Suprapubic skin (tissue), 4 donors: ENCODE measurements around the gene ALDH1A1. TPM values are rescaled to one million over a fixed set of nuclear protein-coding genes. Genes with fewer than 3 reads are reported as not detected.

ENCODE experiments used
- DNase-seq, 2 donors: peaks; one replicate each; pipeline ENCODE4 v3.0.0-alpha.2; 2019; ENCODE audit warnings: low spot score in 2 of 2
- H3K27ac ChIP-seq: fragments of 200-600 bp; sonication (generic); one replicate; pipeline ENCODE4 v1.5.1; 2019
- H3K27me3 ChIP-seq: fragments of 200-600 bp; sonication (generic); one replicate; pipeline ENCODE4 v1.5.1; 2019
- H3K36me3 ChIP-seq: fragments of 200-600 bp; sonication (generic); one replicate; pipeline ENCODE4 v1.5.1; 2019
- H3K4me1 ChIP-seq: fragments of 200-600 bp; sonication (generic); one replicate; pipeline ENCODE4 v1.5.1; 2019
- H3K4me3 ChIP-seq: fragments of 200-600 bp; sonication (generic); one replicate; pipeline ENCODE4 v1.5.1; 2019; ENCODE audit warnings: mild to moderate bottlenecking
- H3K9me3 ChIP-seq: fragments of 200-600 bp; sonication (generic); one replicate; pipeline ENCODE4 v1.5.1; 2019
- EP300 ChIP-seq: sonication (generic); formaldehyde crosslinking; IDR thresholded peaks from one replicate; pipeline ENCODE4 v1.6.1; 2017; ENCODE audit warnings: antibody characterized with exemption
- POLR2A ChIP-seq, 2 donors: fragments of 450-650 bp; IDR thresholded peaks; one replicate each; pipeline ENCODE4 v1.6.1; 2017; ENCODE audit warnings: antibody characterized with exemption in 2 of 2, mild to moderate bottlenecking in 2 of 2, moderate library complexity in 2 of 2
- POLR2AphosphoS5 ChIP-seq, 3 donors: sonication (generic); formaldehyde crosslinking; IDR thresholded peaks; one replicate each; pipeline ENCODE4 v1.6.1; 2017; ENCODE audit warnings: antibody characterized with exemption in 3 of 3
- WGBS: methylation state at CpG from one replicate; pipeline ENCODE4 v1.1.5; 2018; 5-methylcytosine and 5-hydroxymethylcytosine counted together
- total RNA-seq, 4 donors: library from RNA; depleted of rRNA; stranded (reverse); fragments of >200 nt; gene quantifications; one replicate each; pipeline ENCODE4 v1.1.0, GENCODE V29; 2016
- TF ChIP-seq, protein P1 (sequence below), 2 donors: fragments of 200-600 bp in 1 of 2; fragments of 450-650 bp in 1 of 2; sonication (generic) in 1 of 2; IDR thresholded peaks; one replicate each; pipeline ENCODE4 v1.5.1; 2016 to 2019; ENCODE audit warnings: antibody characterized with exemption in 2 of 2, mild to moderate bottlenecking in 1 of 2, moderate library complexity in 1 of 2

Gene ALDH1A1
- total RNA-seq, 4 donors from 2014 or later: 7.7 to 19.2 (median 11.2) TPM

DNA sequence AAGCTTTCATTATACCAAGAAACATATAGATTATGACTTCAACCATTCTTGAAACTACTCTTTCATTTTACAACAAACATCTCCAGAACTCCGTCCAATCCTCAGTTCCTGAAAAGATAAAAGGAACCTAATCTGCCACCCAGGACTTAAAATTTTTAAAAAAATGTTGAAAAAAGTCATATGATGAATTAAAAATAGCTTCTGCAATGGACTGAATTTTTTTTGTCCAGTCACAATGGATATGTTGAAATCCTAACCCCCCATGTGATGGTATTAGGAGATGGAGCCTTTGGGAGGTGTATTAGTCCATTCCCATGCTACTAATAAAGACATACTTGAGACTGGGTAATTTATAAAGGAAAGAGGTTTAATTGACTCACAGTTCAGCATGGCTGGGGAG, 2.7 kb upstream of the ALDH1A1 start:
- 88% methylated on average over 1 of the region's 1 CpG for WGBS

DNA sequence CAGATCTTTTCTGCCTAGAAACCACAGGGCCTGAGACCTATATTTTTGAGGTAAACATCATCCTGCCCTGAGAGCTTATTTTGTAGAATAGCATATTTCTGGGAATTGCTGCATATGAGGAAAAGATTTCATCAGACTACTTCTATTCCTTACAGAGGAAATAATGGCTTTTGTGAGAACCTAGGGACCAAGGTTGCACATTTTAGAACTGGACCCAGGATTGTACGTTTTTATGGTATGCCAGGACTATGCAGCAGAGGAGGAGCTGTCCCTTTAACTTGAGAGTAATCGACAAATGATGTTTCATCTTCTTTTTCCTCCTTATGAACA, 2.2 kb upstream of the ALDH1A1 start:
- Histone ChIP-seq H3K27me3 (no peaks in the 10 kb centered on the region), H3K27ac (peak overlapping the region; percentile 22), H3K36me3 (no peaks in the 10 kb centered on the region), H3K9me3 (no peaks in the 10 kb centered on the region), H3K4me3 (no peak overlapping the region), H3K4me1 (peaks cover 30% of the 10 kb centered on the region)
- TF ChIP-seq, protein P1, sequence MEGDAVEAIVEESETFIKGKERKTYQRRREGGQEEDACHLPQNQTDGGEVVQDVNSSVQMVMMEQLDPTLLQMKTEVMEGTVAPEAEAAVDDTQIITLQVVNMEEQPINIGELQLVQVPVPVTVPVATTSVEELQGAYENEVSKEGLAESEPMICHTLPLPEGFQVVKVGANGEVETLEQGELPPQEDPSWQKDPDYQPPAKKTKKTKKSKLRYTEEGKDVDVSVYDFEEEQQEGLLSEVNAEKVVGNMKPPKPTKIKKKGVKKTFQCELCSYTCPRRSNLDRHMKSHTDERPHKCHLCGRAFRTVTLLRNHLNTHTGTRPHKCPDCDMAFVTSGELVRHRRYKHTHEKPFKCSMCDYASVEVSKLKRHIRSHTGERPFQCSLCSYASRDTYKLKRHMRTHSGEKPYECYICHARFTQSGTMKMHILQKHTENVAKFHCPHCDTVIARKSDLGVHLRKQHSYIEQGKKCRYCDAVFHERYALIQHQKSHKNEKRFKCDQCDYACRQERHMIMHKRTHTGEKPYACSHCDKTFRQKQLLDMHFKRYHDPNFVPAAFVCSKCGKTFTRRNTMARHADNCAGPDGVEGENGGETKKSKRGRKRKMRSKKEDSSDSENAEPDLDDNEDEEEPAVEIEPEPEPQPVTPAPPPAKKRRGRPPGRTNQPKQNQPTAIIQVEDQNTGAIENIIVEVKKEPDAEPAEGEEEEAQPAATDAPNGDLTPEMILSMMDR (IDR thresholded peaks at IDR 0.05): no peak
- TF ChIP-seq EP300 (no peak), POLR2AphosphoS5 (IDR thresholded peaks at IDR 0.05) (no peak), POLR2A (IDR thresholded peaks at IDR 0.05) (no peak)
- 67% methylated on average over 2 of the region's 2 CpGs for WGBS
- DNase-seq: no peak

More for the DNA sequence above, 2.7 kb upstream of the ALDH1A1 start:
- Histone ChIP-seq H3K27me3 (no peaks in the 10 kb centered on the region), H3K36me3 (no peaks in the 10 kb centered on the region), H3K4me1 (peaks cover 30% of the 10 kb centered on the region), H3K27ac (no peak overlapping the region), H3K4me3 (no peak overlapping the region), H3K9me3 (no peaks in the 10 kb centered on the region)
- TF ChIP-seq POLR2A (IDR thresholded peaks at IDR 0.05): no peak
- TF ChIP-seq, protein P1 (IDR thresholded peaks at IDR 0.05): no peak
- no peak for DNase-seq

DNA sequence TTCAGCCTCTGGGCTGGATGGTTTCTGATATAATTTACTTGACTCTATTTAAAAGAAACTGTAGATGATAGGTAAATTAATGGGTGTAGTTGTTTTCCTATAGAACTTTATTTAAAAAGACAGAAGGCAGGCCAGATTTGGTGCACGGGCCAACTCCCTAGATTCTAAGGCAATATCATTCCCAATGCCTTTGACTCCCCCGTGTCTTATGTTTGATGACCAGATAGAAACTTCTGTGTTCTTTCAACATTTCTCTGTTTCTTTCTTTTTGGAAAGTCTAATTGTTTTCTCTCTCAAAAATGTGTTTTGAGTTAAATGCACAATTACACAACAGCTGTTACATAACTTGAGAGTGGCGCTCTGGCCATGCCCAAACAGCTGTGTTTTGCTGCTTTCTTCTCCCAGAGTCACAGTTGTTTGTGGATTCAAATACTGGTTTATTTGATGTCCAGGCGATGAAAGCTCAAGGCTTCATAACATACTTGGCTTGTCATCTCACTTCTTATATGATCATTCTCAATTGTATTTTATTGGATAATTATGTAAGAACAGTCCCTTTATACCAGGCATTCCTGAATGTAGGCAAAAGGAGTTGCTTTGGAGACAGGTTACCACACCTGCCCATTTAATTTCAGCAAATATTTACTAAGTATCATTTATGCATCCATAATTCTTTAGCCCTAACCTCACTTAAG, 1.7 kb upstream of the ALDH1A1 start:
- DNase-seq: peak in 1 of 2 donors; percentile 57
- H3K4me1 ChIP-seq: peaks cover 30% of the 10 kb centered on the region
- no peaks in the 10 kb centered on the region for H3K9me3 ChIP-seq
- peak in 1 of 3 donors; percentile 67 for TF ChIP-seq POLR2AphosphoS5 (IDR thresholded peaks at IDR 0.05)
- no peak for TF ChIP-seq EP300
- TF ChIP-seq POLR2A (IDR thresholded peaks at IDR 0.05): no peak
- TF ChIP-seq, protein P1 (IDR thresholded peaks at IDR 0.05): no peak
- no peaks in the 10 kb centered on the region for H3K27me3 ChIP-seq
- WGBS: 45% methylated on average over 4 of the region's 4 CpGs
- peak overlapping the region; percentile 22 for H3K27ac ChIP-seq
- no peak overlapping the region for H3K4me3 ChIP-seq
- H3K36me3 ChIP-seq: no peaks in the 10 kb centered on the region

DNA sequence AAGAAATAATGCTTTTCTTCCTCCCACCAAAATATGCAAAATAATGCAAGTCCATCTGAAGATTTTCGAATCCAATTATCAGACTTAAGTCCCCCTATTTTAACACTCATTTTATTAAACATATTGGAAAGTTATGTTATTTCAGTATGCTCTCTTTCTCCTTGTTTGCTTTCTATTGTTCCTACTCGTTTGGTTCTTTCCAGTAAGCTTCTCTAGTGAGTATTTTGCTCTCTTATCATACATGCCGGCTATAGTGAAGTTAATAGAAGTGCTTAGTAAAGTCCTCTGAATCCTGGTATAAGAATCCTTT, 517 bp downstream of the ALDH1A1 start:
- no peak for DNase-seq
- TF ChIP-seq, protein P1 (IDR thresholded peaks at IDR 0.05): no peak
- no peak for TF ChIP-seq POLR2AphosphoS5 (IDR thresholded peaks at IDR 0.05)
- no peak for TF ChIP-seq POLR2A (IDR thresholded peaks at IDR 0.05)
- H3K36me3 ChIP-seq: no peaks in the 10 kb centered on the region
- H3K4me3 ChIP-seq: peak overlapping the region; percentile 40
- peaks cover 41% of the 10 kb centered on the region for H3K4me1 ChIP-seq
- H3K27me3 ChIP-seq: no peaks in the 10 kb centered on the region
- H3K9me3 ChIP-seq: no peaks in the 10 kb centered on the region
- 37% methylated on average over 3 of the region's 3 CpGs for WGBS
- H3K27ac ChIP-seq: peak overlapping the region; percentile 69

DNA sequence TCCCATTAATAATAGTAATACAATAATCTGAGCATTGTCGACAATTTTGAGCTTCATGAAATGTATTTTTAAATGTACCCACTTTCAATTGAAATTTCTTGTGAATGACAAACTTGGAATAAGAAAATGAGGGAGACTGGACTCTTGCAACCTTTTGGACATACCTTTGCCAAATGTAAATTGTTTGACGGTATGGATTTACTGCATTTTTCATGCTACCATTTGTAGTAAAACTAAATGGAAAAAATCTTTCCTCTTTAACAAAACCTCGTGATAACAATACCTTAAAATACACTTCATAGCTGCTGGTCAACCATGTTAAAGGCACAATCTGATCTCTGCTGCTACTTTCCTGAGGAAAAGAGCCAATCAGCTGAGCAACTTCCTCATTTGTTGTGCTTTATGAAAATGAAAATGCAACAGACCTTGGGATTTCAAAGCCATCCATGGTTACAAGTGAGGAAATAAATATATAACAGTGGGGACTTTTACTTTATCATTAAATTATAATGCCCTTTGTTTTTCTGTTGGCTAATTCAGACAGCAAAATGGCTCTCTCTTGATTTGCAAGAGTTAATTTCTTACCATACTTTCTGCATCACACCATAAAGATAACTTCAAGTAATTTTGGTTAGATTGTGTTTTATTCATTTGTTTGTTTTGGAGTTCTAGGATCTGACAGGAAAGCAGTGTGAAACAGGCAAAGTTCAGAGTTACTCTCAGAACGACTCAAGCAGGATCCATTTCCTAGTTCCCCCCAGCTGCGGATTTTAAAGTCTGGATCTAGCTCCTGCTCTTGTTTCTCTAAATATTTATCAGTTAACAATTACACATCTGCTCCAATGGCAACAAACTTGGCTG, 1.1 kb downstream of the ALDH1A1 start:
- Histone ChIP-seq H3K9me3 (no peaks in the 10 kb centered on the region), H3K36me3 (no peaks in the 10 kb centered on the region), H3K4me3 (peak overlapping the region; percentile 40), H3K27me3 (no peaks in the 10 kb centered on the region), H3K4me1 (peaks cover 41% of the 10 kb centered on the region), H3K27ac (peak overlapping the region; percentile 69)
- 58% methylated on average over 5 of the region's 5 CpGs for WGBS
- DNase-seq: no peak
- TF ChIP-seq POLR2A (IDR thresholded peaks at IDR 0.05) (no peak), POLR2AphosphoS5 (IDR thresholded peaks at IDR 0.05) (no peak), EP300 (no peak)
- TF ChIP-seq, protein P1 (IDR thresholded peaks at IDR 0.05): no peak
